HG03354 (cell line): ENCODE results near the gene SNAI1.
"Not testable (repeated sequence)": the region's sequence is repeated elsewhere in the genome, so short reads cannot be mapped to it uniquely, and the experiment has no call there.

Experiments
- ATAC-seq: cut with Tn5 transposase; IDR thresholded peaks from one replicate; pipeline ENCODE4 v1.9.1; 2021; ENCODE audit warnings: mild to moderate bottlenecking; ENCODE audit not compliant: unreplicated experiment, poor library complexity, severe bottlenecking

Gene SNAI1

DNA sequence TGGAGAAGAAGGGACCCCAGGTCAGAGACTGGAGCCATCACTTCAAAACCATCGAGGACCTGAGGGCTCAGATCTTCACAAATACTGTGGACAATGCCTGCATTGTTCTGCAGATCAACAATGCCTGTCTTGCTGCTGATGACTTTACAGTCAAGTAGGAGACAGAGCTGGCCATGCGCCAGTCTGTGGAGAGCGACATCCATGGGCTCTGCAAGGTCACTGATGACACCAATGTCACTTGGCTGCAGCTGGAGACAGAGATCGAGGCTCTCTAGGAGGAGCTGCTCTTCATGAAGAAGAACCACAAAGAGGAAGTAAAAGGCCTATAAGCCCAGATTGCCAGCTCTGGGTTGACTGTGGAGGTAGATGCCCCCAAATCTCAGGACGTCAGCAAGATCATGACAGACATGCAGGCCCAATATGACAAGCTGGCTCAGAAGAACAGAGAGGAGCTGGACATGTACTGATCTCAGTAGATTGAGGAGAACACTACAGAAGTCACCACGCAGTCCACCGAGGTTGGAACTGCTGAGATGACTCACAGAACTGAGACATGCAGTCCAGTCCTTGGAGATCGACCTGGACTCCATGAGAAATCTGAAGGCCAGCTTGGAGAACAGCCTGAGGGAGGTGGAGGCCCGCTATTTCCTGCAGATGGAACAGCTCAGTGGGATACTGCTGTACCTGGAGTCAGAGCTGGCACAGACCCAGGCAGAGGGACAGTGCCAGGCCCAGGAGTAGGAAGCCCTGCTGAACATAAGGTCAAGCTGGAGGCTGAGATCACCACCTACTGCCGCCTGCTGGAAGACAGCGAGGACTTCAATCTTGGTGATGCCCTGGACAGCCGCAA lies 25.5 kb upstream of the SNAI1 start:
- not testable (repeated sequence) for ATAC-seq

DNA sequence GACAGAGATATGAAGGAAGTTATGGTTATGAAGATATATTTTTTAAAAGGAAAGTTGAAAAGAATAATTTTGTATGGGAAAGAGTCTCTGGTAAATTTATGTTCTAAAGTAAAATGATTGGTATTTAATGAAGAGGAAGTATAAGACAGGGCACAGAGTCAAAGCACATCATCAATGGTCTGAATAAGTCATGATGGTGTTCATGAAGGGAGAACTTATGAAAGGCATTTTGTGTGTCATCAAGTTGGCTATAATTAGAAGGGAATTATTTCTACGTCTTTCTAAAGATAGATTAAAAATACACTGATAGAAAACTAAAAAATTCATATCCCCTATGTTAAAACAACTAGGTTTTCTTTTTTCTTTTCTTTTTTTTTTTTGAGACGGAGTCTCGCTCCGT lies 21.4 kb upstream of the SNAI1 start:
- no peak for ATAC-seq

DNA sequence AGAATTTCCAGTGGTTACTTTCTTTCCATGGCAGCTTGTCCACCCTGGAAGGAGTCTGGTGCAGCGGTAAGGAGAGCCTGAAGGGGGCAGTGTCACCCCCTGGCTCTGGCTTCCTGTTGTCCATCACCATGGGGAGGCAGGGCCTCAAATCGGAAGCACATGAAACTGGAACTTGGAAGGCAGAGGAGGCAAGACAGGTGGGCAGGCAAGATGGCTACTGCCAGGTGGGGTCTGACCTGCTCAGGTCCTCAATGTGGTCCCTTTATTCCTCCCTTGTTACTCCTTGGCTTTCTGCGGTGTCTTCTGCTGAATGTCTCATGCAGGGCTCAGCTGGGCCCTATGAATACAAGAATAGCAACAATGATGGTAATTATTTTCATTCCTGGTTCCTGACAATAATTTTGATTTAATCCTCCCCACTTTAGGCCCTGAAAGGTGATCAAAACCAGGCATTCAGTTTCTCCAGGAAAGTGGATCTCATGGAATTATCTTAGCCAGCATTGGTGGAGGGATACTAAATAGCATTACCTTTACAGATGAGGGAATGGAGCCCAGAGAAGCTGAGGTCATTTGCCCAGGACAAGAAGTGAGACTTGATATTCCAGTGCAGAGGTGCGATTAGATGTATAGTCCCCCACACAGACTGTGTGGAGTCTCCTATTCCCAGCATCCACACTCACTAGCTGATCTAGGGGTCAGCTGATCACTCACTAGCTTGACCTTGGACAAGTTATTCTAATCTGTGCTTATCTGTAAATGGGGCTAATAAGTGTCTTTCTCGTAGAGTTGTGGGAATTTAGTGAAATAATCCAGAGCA lies 17.6 kb upstream of the SNAI1 start:
- ATAC-seq: no peak

DNA sequence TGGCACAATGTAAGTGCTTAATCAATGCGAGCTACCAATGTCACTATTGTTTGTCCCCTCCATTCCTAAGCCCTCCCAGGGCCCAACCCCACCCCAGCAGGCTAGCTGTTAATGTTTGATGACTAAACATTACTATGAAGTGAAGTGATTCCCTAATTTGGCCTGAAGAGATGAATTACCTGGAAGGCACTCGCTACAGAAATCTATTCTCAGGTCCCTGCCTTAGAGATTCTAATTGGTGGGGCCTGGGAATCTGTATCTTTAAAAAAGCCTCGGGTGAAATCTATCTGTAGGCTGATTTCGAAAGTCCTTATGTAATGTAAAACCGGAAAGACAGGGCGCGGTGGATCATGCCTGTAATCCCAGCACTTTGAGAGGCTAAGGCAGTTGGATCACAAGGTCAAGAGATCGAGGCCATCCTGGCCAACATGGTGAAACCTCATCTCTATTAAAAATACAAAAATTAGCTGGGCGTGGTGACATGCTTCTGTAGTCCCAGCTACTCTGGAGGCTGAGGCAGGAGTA lies 16.9 kb upstream of the SNAI1 start:
- ATAC-seq: no peak

DNA sequence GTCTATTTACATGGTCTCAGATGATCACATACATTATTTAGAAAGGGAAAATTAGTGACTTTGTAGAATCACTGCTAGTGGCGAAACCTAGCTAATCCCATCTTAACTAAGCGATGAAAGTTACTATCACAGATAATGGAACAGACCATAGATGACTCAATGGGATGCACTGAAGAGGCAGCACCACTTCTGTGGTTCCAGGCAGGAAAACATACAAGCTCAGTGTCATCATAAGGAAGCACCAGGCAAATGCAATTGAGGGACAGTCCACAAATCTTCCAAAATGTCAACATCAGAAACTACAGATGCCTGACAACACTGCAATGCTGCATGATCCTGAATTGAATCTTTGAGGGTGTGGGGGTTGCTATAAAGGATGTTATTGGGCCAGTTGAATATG lies 15.9 kb upstream of the SNAI1 start:
- no peak for ATAC-seq

DNA sequence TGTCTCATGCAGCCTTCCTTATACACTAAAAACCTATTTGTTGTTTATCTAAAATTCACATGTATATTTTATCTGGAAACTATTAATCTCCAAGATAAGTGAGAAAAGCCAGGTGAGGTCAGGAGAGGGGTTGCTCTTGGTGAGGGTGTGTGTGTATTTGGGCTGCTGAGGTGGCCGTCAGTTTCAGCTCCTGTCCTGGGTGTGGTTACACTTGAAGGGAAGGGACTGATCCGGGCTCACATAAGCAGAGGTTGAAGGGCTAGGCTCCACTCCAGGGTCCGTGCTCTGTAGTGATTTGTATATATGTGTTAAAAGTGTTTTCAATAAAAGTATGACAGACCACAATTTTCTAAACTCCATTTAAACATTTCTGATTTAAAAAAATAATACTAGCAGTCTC lies 13.5 kb upstream of the SNAI1 start:
- no peak for ATAC-seq

DNA sequence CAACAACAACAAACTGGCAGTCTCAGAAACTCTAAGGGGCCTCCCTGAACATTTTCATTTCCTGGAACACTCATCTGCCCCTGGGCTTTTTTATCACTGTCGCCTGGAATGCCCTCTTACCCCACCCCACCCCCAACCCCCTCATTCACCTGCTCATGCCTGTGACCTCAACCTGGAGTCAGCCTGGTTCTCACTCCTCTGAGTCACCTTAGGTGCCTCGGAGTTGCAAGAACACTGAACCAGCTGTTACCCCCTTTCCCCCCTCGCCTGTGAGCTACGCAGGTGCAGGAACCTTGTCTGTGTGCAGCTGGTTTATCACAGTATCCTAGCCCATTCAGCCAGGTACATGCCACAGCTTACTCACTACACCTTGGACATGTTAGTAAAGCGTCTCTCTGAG lies 12.8 kb upstream of the SNAI1 start:
- ATAC-seq: no peak

DNA sequence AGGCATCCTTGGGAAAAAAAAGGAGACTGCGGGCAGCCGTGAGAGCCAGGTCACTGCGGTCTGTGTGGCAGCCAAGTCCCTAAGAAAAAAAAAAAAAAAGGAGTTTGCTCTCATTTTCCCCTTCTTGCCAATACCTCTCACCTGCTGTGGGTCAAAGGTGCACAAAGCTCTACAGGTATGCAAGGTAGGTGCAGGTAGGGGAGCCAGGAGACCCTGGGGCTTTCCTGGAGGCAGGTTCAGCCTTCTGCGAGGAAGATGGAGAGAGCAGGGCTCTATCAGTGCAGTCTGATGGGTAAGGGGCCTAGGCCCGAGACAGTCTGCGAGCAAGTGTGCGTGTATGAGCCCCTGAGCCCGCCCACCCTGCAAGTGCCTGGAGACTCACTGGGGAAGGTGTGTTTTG lies 12.3 kb upstream of the SNAI1 start:
- ATAC-seq: no peak

DNA sequence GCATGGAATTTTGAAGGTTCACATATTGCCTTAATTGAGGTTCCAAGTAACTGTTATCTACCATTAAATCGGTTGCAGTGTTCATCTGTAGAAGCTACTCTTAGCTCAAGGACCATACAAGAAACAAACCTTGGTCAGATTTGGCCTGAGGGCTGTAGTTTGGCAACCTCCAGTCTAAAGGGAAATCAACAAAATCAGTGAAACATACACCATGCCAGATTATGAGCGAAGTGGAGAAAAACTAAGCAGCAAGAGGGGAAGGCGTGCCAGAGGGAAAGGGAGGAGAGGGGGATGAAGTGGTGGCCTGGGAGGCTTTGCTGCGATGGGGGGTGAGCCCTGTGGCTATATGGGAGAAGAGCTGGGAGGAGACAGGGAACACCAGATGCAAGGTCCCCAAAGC lies 8.8 kb upstream of the SNAI1 start:
- ATAC-seq: no peak

DNA sequence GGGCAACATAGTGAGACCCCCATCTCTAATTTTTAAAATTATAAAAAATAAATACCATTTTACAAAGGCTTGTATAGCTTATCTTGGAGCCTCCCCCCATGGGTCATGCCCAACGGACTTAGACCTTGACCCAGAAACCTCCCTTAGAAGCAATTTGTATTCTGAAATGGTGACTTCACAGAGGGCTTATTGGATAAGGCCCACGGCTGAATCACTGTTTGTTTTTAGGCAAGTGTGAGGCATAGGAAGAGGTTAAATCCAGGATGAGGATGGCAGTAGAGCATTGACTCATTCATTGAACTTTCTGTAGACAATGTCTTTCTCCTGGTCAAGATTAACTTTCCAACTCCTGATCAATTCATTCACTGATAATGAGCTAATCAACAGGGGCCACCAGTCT lies 6.2 kb upstream of the SNAI1 start:
- ATAC-seq: no peak

DNA sequence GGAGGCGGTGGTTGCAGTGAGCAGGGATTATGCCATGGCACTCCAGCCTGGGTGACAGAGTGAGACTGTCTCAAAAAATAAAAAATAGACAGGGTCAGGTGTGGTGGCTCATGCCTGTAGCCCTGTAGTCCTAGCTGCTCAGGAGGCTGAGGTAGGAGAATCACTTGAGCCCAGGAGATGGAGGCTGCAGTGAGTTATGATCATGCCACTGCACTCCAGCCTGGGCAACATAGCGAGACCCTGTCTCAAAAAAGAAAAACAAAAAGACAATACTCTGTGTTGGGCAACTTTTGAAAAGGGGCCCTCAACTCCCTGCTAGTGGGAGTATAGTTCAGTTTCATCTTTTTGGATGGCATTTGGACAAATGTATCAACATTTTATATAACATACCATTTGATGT lies 5.0 kb upstream of the SNAI1 start:
- not testable (repeated sequence) for ATAC-seq

DNA sequence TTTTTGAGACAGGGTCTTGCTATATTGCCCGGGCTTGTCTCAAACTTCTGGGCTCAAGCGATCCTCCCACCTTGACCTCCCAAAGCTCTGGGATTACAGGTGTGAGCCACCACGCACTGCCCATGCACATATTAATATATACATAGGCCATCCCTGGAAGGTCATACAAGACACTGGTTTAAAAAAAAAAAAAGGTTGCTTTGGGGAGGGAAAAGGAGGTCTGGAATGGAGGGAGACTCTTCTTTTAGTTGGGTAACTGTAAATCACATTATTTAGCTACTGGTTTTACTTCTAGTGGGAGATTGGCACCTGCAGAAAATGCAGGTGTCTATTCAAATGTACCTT lies 4.1 kb upstream of the SNAI1 start:
- ATAC-seq: no peak

DNA sequence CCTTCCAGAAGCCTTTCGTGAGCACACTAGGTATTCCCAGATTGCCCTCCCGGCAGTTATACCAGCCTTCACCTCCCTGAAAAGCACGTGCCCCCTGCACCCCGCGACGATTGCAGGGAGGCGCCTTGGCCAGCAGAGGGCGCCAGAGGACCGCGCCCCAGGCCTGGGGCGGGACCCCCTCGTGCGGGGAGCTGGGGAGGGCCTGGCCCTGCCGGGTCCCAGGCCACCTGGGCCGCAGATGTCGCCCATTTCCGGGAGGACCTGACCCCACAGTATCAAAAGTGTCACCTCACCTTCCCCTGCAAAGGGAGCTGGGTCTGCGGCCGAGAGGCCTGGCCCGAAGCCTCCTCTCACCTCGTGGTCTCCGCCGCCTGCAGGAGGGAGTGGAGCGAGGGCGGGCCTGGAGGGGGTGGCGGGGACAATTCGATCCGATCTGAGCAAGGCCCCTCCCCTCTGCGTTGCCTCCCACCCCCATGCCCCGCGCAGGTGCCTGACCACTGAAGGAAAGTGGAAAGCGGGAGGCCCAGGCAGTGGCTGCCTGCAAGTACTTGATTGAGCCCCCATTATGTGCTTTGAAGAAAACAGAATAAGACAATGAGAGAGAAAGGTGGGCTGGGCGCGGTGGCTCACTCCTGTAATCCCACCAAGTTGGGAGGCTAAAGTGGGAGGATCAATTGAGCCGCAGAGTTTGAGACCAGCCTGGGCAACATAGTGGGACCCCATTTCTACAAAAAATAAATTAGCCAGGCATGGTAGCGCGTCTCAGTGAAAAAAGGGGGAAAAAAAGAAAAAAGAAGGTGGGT lies 3.5 kb upstream of the SNAI1 start:
- ATAC-seq: no peak

DNA sequence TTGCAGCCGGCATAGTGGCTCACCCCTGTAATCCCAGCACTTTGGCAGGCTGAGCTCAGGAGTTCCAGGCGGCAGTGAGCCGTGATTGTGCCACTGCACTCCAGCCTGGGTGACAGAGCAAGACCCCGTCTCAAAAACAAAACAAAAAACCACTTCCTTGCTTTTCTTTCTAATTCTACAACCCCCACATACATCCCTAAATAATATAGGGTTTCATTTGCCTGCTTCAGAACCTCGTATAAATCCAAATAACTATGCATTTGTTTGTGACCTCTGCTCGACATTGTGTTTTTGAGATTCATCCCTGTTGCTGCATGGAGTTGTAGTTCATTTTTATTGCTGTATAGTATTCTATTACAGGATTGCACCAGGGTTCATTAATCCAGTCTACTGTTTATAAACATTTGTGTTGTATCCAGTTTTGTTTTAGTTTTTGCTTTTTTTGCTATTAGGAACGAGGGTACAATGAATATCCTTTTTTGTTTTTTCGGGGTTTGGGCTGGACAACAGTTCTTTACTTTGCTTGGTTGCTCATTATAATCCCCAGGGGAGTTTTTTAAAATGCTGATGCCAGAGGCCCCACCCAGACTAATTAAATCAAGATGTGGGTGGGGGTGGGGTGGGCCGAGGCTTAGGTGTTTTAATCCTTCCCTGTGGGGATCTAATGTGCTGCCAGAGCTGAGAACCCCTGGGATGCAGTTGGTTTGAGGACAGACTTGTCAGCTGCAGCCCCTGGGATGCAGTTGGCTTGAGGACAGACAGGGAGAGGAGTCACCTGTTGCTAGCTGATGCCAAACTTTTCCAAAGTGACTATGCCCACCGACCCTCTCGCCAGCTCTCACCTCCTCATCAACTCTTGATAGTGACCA lies 2.4 kb upstream of the SNAI1 start:
- no peak for ATAC-seq

DNA sequence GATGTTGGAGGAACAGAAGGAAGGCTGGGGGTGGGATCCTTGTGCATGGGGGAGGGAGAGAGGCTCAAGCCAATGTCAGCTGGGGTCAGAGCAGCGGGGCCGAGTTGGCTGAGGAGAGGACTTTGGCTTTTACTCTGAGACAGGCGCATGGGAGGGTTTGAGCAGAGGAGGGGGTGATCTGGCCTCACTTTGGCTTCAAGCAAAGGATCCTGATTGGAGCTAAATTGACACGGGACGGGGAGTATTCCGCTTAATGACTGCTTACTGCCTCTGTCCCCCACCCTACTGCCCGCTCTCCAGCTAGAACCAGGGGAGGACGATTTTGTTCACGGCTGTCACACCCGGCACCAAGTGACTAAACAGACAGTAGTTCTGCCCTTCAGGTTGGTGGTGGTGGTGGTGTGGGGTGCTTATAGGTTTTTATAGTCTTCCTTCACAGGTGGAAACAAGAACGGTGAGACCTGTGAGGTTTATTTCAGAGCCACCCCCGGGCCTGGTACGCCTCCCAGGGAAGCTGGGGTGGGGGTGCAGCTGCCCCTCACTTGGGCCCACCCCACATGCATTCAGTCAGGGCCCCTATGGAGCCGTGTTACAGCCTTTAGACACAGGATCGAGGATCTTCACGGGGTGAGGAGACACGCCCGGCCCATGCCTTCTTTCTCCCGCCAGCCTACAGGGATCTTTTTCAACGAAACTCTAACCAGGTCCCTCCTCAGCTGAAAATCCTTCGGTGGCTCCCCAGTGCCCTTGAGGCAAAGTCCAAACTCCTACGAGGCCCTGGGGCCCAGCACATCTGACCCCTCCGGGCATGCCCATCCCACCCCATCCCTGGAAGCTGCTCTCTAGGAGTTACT lies 1.3 kb upstream of the SNAI1 start:
- no peak for ATAC-seq

DNA sequence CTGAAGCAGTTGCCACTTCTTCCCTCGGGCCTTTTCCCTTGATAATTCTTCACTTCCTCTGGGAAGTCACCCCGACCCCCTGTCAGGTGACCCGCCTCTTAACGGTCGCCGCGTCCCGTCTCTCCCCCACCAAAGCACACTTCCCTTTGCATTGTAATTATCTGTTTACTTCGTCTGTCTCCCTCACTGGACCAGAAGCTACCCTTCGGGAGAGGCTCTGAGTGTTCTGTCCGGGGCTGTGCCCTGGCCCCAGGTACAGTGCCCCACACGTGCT lies 771 bp upstream of the SNAI1 start:
- ATAC-seq: no peak

DNA sequence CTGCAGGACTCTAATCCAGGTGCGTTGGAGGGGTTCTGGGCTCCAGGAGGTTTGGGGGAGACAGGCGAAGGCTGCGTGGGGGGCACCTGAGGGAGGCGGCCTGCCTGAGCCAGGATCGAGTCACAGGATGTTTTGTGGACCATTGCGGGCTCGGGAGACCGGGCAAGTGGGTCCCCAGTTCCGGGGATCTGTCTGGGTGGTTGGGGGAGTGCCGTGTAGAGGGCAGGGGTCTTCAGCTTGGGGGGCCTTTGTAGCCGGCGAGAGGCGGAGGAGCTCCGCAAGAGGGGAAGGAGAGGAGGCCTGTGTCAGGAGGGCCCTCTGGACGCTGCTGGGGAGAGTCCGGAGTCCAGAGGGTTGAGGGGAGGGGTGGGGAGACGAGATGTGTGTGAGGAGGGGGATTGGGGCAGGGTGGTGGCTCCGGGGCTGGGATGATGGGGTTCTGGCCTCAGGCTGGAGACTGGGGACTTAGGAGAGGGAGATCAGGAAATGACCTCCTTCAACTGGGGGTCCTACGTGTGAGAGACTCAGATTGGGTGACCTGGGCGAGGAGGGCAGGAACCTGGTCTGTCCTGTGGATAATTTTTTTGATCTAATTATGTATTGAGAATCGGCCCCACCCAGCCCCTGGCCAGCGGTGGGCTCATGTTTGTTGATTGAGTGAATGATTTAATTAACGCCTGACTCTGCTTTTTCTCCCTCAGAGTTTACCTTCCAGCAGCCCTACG lies 505 bp downstream of the SNAI1 start:
- ATAC-seq: no peak

DNA sequence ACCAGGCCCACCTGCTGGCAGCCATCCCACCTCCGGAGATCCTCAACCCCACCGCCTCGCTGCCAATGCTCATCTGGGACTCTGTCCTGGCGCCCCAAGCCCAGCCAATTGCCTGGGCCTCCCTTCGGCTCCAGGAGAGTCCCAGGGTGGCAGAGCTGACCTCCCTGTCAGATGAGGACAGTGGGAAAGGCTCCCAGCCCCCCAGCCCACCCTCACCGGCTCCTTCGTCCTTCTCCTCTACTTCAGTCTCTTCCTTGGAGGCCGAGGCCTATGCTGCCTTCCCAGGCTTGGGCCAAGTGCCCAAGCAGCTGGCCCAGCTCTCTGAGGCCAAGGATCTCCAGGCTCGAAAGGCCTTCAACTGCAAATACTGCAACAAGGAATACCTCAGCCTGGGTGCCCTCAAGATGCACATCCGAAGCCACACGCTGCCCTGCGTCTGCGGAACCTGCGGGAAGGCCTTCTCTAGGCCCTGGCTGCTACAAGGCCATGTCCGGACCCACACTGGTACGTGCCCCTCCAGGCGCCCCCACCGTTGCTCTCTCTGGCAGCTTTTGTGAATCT lies 1.1 kb downstream of the SNAI1 start:
- ATAC-seq: no peak
